Neural progenitor cell (in vitro differentiated cells): ENCODE data around the gene DNAH10. TPM values are rescaled to one million over a fixed set of nuclear protein-coding genes. Genes with fewer than 3 reads are reported as not detected.
A peak's percentile ranks its signal among the peaks of the same experiment; 100 is the strongest.

Experiments
- DNase-seq: peaks from one replicate; pipeline ENCODE4 v3.0.0-alpha.2; 2016; ENCODE audit warnings: low spot score
- H2AFZ ChIP-seq: fragments of 200-600 bp; sonication (generic); replicated peaks from 2 replicates; pipeline ENCODE4 v1.6.1; 2016; ENCODE audit warnings: antibody characterized with exemption
- H3F3A ChIP-seq: fragments of 200-600 bp; sonication (generic); 2 replicates; pipeline ENCODE4 v1.6.1; 2016; ENCODE audit warnings: antibody characterized with exemption, low read depth
- H3K27ac ChIP-seq: fragments of 200-600 bp; sonication (generic); 2 replicates; pipeline ENCODE4 v1.5.1; 2016; ENCODE audit warnings: mild to moderate bottlenecking
- H3K27me3 ChIP-seq: fragments of 200-600 bp; sonication (generic); 2 replicates; pipeline ENCODE4 v1.6.1; 2016; ENCODE audit warnings: mild to moderate bottlenecking, moderate library complexity
- H3K36me3 ChIP-seq: fragments of 200-600 bp; sonication (generic); 2 replicates; pipeline ENCODE4 v1.5.1; 2016
- H3K4me1 ChIP-seq: fragments of 200-600 bp; sonication (generic); 2 replicates; pipeline ENCODE4 v1.6.1; 2016; ENCODE audit warnings: mixed run types
- H3K4me2 ChIP-seq: fragments of 200-600 bp; sonication (generic); 2 replicates; pipeline ENCODE4 v1.6.1; 2016
- H3K4me3 ChIP-seq: fragments of 200-600 bp; sonication (generic); 2 replicates; pipeline ENCODE4 v1.5.1; 2016
- H3K79me2 ChIP-seq: fragments of 200-600 bp; sonication (generic); 2 replicates; pipeline ENCODE4 v1.6.1; 2016; ENCODE audit warnings: low read depth
- H3K9ac ChIP-seq: fragments of 200-600 bp; sonication (generic); 2 replicates; pipeline ENCODE4 v1.6.1; 2016
- H3K9me3 ChIP-seq: fragments of 200-600 bp; sonication (generic); 2 replicates; pipeline ENCODE4 v1.5.1; 2016; ENCODE audit warnings: low read depth
- H4K20me1 ChIP-seq: fragments of 200-600 bp; sonication (generic); 2 replicates; pipeline ENCODE4 v1.6.1; 2016; ENCODE audit warnings: low read depth
- H3K27ac Mint-ChIP-seq: 3 replicates; pipeline ENCODE4 v1.8.0; 2021; ENCODE audit warnings: mixed read lengths
- H3K27me3 Mint-ChIP-seq: 2 replicates; pipeline ENCODE4 v1.8.0; 2022; ENCODE audit warnings: low read depth, mild to moderate bottlenecking, inconsistent platforms, moderate library complexity, mixed read lengths; ENCODE audit not compliant: insufficient read depth
- H3K36me3 Mint-ChIP-seq: 3 replicates; pipeline ENCODE4 v1.8.0; 2021; ENCODE audit warnings: mixed read lengths
- H3K4me1 Mint-ChIP-seq: 3 replicates; pipeline ENCODE4 v1.8.0; 2021; ENCODE audit warnings: mixed read lengths
- H3K4me3 Mint-ChIP-seq: 3 replicates; pipeline ENCODE4 v1.8.0; 2021; ENCODE audit warnings: mild to moderate bottlenecking, moderate library complexity, mixed read lengths
- H3K9me3 Mint-ChIP-seq: 3 replicates; pipeline ENCODE4 v1.8.0; 2020; ENCODE audit warnings: mixed read lengths
- CTCF ChIP-seq: fragments of 200-600 bp; sonication (generic); IDR thresholded peaks from 2 replicates; pipeline ENCODE4 v1.5.1; 2017; ENCODE audit warnings: antibody characterized with exemption, mild to moderate bottlenecking
- EZH2 ChIP-seq: fragments of 200-600 bp; sonication (generic); IDR thresholded peaks from 2 replicates; pipeline ENCODE4 v1.6.1; 2017; ENCODE audit warnings: antibody characterized with exemption, mild to moderate bottlenecking, moderate library complexity
- EZH2phosphoT487 ChIP-seq: fragments of 200-600 bp; sonication (generic); IDR thresholded peaks from 2 replicates; pipeline ENCODE4 v1.6.1; 2017; ENCODE audit warnings: antibody characterized with exemption
- total RNA-seq: library from RNA; depleted of rRNA; stranded (reverse); fragments of >200 nt; gene quantifications from 2 replicates; pipeline ENCODE4 v1.2.3, GENCODE V29; 2015; ENCODE audit warnings: low replicate concordance

DNAH10 gene
- total RNA-seq, 1 donor from 2014 or later: 0.26 TPM

- no peak overlapping the region for H3K27ac ChIP-seq
- H3K9ac ChIP-seq: no peak overlapping the region
- Mint-ChIP-seq H3K9me3 (no peaks in the 10 kb centered on the region), H3K27ac (no peak overlapping the region), H3K4me3 (no peak overlapping the region), H3K36me3 (peaks cover 39% of the 10 kb centered on the region), H3K27me3 (peaks cover 2% of the 10 kb centered on the region), H3K4me1 (no peaks in the 10 kb centered on the region)
- no peaks in the 10 kb centered on the region for H3K27me3 ChIP-seq
- H3K9me3 ChIP-seq: no peaks in the 10 kb centered on the region
- DNase-seq: no peak
- no peaks in the 10 kb centered on the region for H4K20me1 ChIP-seq
- no peak overlapping the region for H2AFZ ChIP-seq
- H3K4me2 ChIP-seq: no peak overlapping the region
- no peak overlapping the region for H3K4me3 ChIP-seq
- peaks cover 7% of the 10 kb centered on the region for H3K36me3 ChIP-seq
- TF ChIP-seq EZH2phosphoT487: no peak
- no peaks in the 10 kb centered on the region for H3K4me1 ChIP-seq
- H3F3A ChIP-seq: no peaks in the 10 kb centered on the region
- no peaks in the 10 kb centered on the region for H3K79me2 ChIP-seq
Measured at GRCh38 chr12:123734268-123734667, 27.8 kb upstream of the DNAH10 start.

- no peaks in the 10 kb centered on the region for H3K27me3 ChIP-seq
- H3K27ac Mint-ChIP-seq: no peak overlapping the region
- H3K9me3 ChIP-seq: no peaks in the 10 kb centered on the region
- H3K4me3 Mint-ChIP-seq: no peak overlapping the region
- no peak for DNase-seq
- H4K20me1 ChIP-seq: no peaks in the 10 kb centered on the region
- H3K9me3 Mint-ChIP-seq: no peaks in the 10 kb centered on the region
- H3K4me1 Mint-ChIP-seq: no peaks in the 10 kb centered on the region
- no peak for TF ChIP-seq CTCF
- TF ChIP-seq EZH2: no peak
- no peak for TF ChIP-seq EZH2phosphoT487
- H3K36me3 Mint-ChIP-seq: peaks cover 15% of the 10 kb centered on the region
- H2AFZ ChIP-seq: no peak overlapping the region
- H3K27ac ChIP-seq: no peak overlapping the region
- peaks cover 3% of the 10 kb centered on the region for H3K27me3 Mint-ChIP-seq
- no peak overlapping the region for H3K4me2 ChIP-seq
- H3K79me2 ChIP-seq: no peaks in the 10 kb centered on the region
- H3K36me3 ChIP-seq: peaks cover 11% of the 10 kb centered on the region
- H3K4me3 ChIP-seq: no peak overlapping the region
- no peaks in the 10 kb centered on the region for H3F3A ChIP-seq
- no peaks in the 10 kb centered on the region for H3K4me1 ChIP-seq
- no peak overlapping the region for H3K9ac ChIP-seq
Measured at GRCh38 chr12:123741937-123742572, 20.0 kb upstream of the DNAH10 start.

GRCh38 chr12:123743002-123743401 lies 19.1 kb upstream of the DNAH10 start:
- Mint-ChIP-seq H3K9me3 (no peaks in the 10 kb centered on the region), H3K27me3 (peaks cover 3% of the 10 kb centered on the region), H3K27ac (no peak overlapping the region), H3K4me1 (no peaks in the 10 kb centered on the region), H3K4me3 (no peak overlapping the region), H3K36me3 (peaks cover 17% of the 10 kb centered on the region)
- Histone ChIP-seq H3K9ac (no peak overlapping the region), H4K20me1 (peaks cover 4% of the 10 kb centered on the region), H3K4me2 (no peak overlapping the region), H3K27me3 (no peaks in the 10 kb centered on the region), H3K36me3 (peaks cover 4% of the 10 kb centered on the region), H3K4me1 (no peaks in the 10 kb centered on the region), H3K4me3 (no peak overlapping the region), H3K79me2 (no peaks in the 10 kb centered on the region), H3F3A (no peaks in the 10 kb centered on the region), H3K27ac (no peak overlapping the region), H2AFZ (no peak overlapping the region), H3K9me3 (no peaks in the 10 kb centered on the region)
- DNase-seq: no peak
- no peak for TF ChIP-seq EZH2phosphoT487
- TF ChIP-seq EZH2: no peak
- TF ChIP-seq CTCF: no peak

- no peaks in the 10 kb centered on the region for H3K79me2 ChIP-seq
- H3K36me3 ChIP-seq: peaks cover 8% of the 10 kb centered on the region
- H3K4me3 ChIP-seq: no peak overlapping the region
- TF ChIP-seq EZH2: no peak
- TF ChIP-seq EZH2phosphoT487: no peak
- TF ChIP-seq CTCF: no peak
- Mint-ChIP-seq H3K4me3 (no peak overlapping the region), H3K27ac (no peak overlapping the region), H3K4me1 (no peaks in the 10 kb centered on the region), H3K36me3 (peaks cover 17% of the 10 kb centered on the region), H3K27me3 (peaks cover 3% of the 10 kb centered on the region), H3K9me3 (no peaks in the 10 kb centered on the region)
- H3K27me3 ChIP-seq: no peaks in the 10 kb centered on the region
- H4K20me1 ChIP-seq: peaks cover 4% of the 10 kb centered on the region
- H3F3A ChIP-seq: no peaks in the 10 kb centered on the region
- H3K4me1 ChIP-seq: no peaks in the 10 kb centered on the region
- H2AFZ ChIP-seq: no peak overlapping the region
- no peak overlapping the region for H3K27ac ChIP-seq
- H3K9ac ChIP-seq: no peak overlapping the region
- peak; percentile 16 for DNase-seq
- no peak overlapping the region for H3K4me2 ChIP-seq
- H3K9me3 ChIP-seq: no peaks in the 10 kb centered on the region
Measured at GRCh38 chr12:123744836-123745235, 17.3 kb upstream of the DNAH10 start.
